K562 (cell line): ENCODE measurements around the gene DHRS13. TPM values are rescaled to one million over a fixed set of nuclear protein-coding genes. Genes with fewer than 3 reads are reported as not detected.

Experiments
- ARID1B ChIP-seq: fragments of 450-650 bp; IDR thresholded peaks from 2 replicates; pipeline ENCODE4 v1.6.1; 2016; ENCODE audit warnings: antibody characterized with exemption, mild to moderate bottlenecking, inconsistent platforms
- CBX2 ChIP-seq: fragments of 200-600 bp; sonication (generic); IDR thresholded peaks from one replicate; pipeline ENCODE4 v1.6.1; 2012; ENCODE audit warnings: mild to moderate bottlenecking, low read length, inconsistent platforms; ENCODE audit not compliant: insufficient read depth, poor library complexity, severe bottlenecking
- DNMT1 ChIP-seq: fragments of 450-650 bp; IDR thresholded peaks from 2 replicates; pipeline ENCODE4 v1.6.1; 2016; ENCODE audit warnings: antibody characterized with exemption, mild to moderate bottlenecking
- E2F4 ChIP-seq: sonication (generic); formaldehyde crosslinking; IDR thresholded peaks from 2 replicates; pipeline ENCODE4 v1.8.0; 2022; ENCODE audit warnings: mild to moderate bottlenecking, low read depth, missing genetic modification reagents
- EP400 ChIP-seq: fragments of 450-650 bp; IDR thresholded peaks from 2 replicates; pipeline ENCODE4 v1.6.1; 2017; ENCODE audit warnings: antibody characterized with exemption, mild to moderate bottlenecking, moderate library complexity
- ERF ChIP-seq: fragments of 450-650 bp; formaldehyde crosslinking; IDR thresholded peaks from 2 replicates; pipeline ENCODE4 v1.4.0; 2020; ENCODE audit warnings: mild to moderate bottlenecking, mixed read lengths
- ESRRB ChIP-seq: fragments of 250-450 bp; sonication (Bioruptor Pico); IDR thresholded peaks from 2 replicates; pipeline ENCODE4 v1.5.0; 2020; ENCODE audit warnings: mild to moderate bottlenecking, moderate library complexity, borderline replicate concordance
- HDAC8 ChIP-seq: fragments of 450-650 bp; IDR thresholded peaks from 2 replicates; pipeline ENCODE4 v1.6.1; 2016; ENCODE audit warnings: mild to moderate bottlenecking, missing genetic modification characterization, moderate library complexity, missing compliant biosample characterization
- HES1 ChIP-seq: fragments of 450-650 bp; IDR thresholded peaks from 2 replicates; pipeline ENCODE4 v1.6.1; 2016; ENCODE audit warnings: low read depth, mild to moderate bottlenecking, moderate library complexity
- HNRNPLL ChIP-seq: fragments of 200-400 bp; formaldehyde crosslinking; IDR thresholded peaks from 2 replicates; pipeline ENCODE4 v1.6.1; 2017; ENCODE audit warnings: low read length, low read depth, mild to moderate bottlenecking; ENCODE audit not compliant: poor library complexity, severe bottlenecking
- KAT7 ChIP-seq: sonication (generic); formaldehyde crosslinking; IDR thresholded peaks from 2 replicates; pipeline ENCODE4 v1.8.0; 2022; ENCODE audit warnings: missing genetic modification reagents, mild to moderate bottlenecking, borderline replicate concordance
- L3MBTL2 ChIP-seq: fragments of 450-650 bp; IDR thresholded peaks from 2 replicates; pipeline ENCODE4 v1.6.1; 2016; ENCODE audit warnings: mild to moderate bottlenecking, moderate library complexity
- MCM7 ChIP-seq, 2 experiments: fragments of 450-650 bp; IDR thresholded peaks; 2 replicates each; pipeline ENCODE4 v1.6.1; 2016 to 2018
- MEIS2 ChIP-seq: fragments of 450-650 bp; IDR thresholded peaks from 2 replicates; pipeline ENCODE4 v1.6.1; 2014; ENCODE audit warnings: mild to moderate bottlenecking; ENCODE audit not compliant: partially characterized antibody
- RREB1 ChIP-seq: fragments of 250-450 bp; sonication (Bioruptor Pico); IDR thresholded peaks from 2 replicates; pipeline ENCODE4 v1.4.0; 2020
- SREBF1 ChIP-seq: fragments of 150-350 bp; IDR thresholded peaks from 2 replicates; pipeline ENCODE4 v1.6.1; 2014; ENCODE audit warnings: antibody characterized with exemption, low read depth, low read length, borderline replicate concordance
- SRSF3 ChIP-seq: fragments of 200-400 bp; formaldehyde crosslinking; IDR thresholded peaks from 2 replicates; pipeline ENCODE4 v1.6.1; 2016; ENCODE audit warnings: mild to moderate bottlenecking, low read length, moderate library complexity; ENCODE audit not compliant: insufficient read depth
- TEAD2 ChIP-seq: fragments of 450-650 bp; IDR thresholded peaks from 2 replicates; pipeline ENCODE4 v1.6.1; 2016; ENCODE audit warnings: missing genetic modification characterization, control low read depth, missing compliant biosample characterization
- TSC22D4 ChIP-seq: fragments of 450-650 bp; IDR thresholded peaks from 2 replicates; pipeline ENCODE4 v1.6.1; 2016; ENCODE audit warnings: missing genetic modification characterization, missing biosample characterization, control low read depth
- ZBTB17 ChIP-seq: fragments of 450-650 bp; formaldehyde crosslinking; IDR thresholded peaks from 2 replicates; pipeline ENCODE4 v1.4.0; 2020; ENCODE audit warnings: mild to moderate bottlenecking
- ZNF217 ChIP-seq: sonication (generic); formaldehyde crosslinking; IDR thresholded peaks from 2 replicates; pipeline ENCODE4 v1.8.0; 2022; ENCODE audit warnings: mild to moderate bottlenecking, missing genetic modification reagents
- ZNF830 ChIP-seq: fragments of 250-450 bp; sonication (Bioruptor Pico); IDR thresholded peaks from 2 replicates; pipeline ENCODE4 v1.5.0; 2021; ENCODE audit warnings: mild to moderate bottlenecking
- polyA plus RNA-seq, 8 experiments: library from polyadenylated mRNA; depleted of rRNA in 4 of 8; stranded (reverse) in 5 of 8; unstranded in 3 of 8; fragments of >200 nt; fragmentation: Nextera tagmentation in 2 of 8; fragmentation: Illumina TruSeq in 1 of 8; extraction: Ambion mirVana in 2 of 8; extraction: Trizol in 1 of 8; gene quantifications; 2 replicates each; pipeline versions ENCODE4 v1.2.1 to v1.2.3, GENCODE V29; 2011 to 2014; ENCODE audit warnings: inconsistent platforms in 1 of 8, missing spikeins in 1 of 8
- total RNA-seq, 7 experiments: library from RNA; depleted of rRNA in 6 of 7; stranded (reverse); fragments of >200 nt in 6 of 7; fragmentation: Illumina TruSeq in 2 of 7; extraction: Trizol in 2 of 7; gene quantifications; 2 replicates each; pipeline versions ENCODE4 v1.2.1 to v1.2.3, GENCODE V29; 2011 to 2021; ENCODE audit warnings: low replicate concordance in 1 of 7

DHRS13 gene
- total and polyA plus RNA-seq, 9 of the 15 experiments (the other 6 are each of a cell fraction or from before 2014, with no cell fraction given) = 0.32 to 52.3 (median 34.3) TPM; not detected in 1

GRCh38 chr17:28854457-28855335, 48.2 kb downstream of the DHRS13 start, which contains the start of gene ERAL1 (continued):
- no peak for TF ChIP-seq MCM7 (IDR thresholded peaks at IDR 0.05)
- TF ChIP-seq SRSF3 = no peak
- TF ChIP-seq E2F4 = no peak
- no peak for TF ChIP-seq SREBF1
- TF ChIP-seq ZNF830 = no peak
- no peak for TF ChIP-seq ZNF217 (CRISPR knock-in tag)
- no peak for TF ChIP-seq TSC22D4 (tag)
- TF ChIP-seq KAT7 = peak; percentile 93; the same call in 1 of the 2 replicates
- no peak for TF ChIP-seq ARID1B
- TF ChIP-seq EP400 = peak; percentile 95
- TF ChIP-seq HDAC8 (tag) = peak; percentile 16; the same call in 1 of the 2 replicates
- TF ChIP-seq HNRNPLL = peak; percentile 47
- no peak for TF ChIP-seq RREB1 (CRISPR knock-in tag)
- peak; percentile 67; the same call in 1 of the 2 replicates for TF ChIP-seq ZBTB17 (CRISPR knock-in tag)
- no peak for TF ChIP-seq CBX2
- no peak for TF ChIP-seq TEAD2
- no peak for TF ChIP-seq MEIS2
- TF ChIP-seq ERF = 0 out of 2 replicates have a peak, but pooled peaks have one; percentile 36
- no peak for TF ChIP-seq HES1
- TF ChIP-seq ESRRB (CRISPR knock-in tag) = no peak
- TF ChIP-seq L3MBTL2 = peak; percentile 81
- no peak for TF ChIP-seq DNMT1
